HepG2 (cell line): Measurements from ENCODE around the gene KRTAP9-9.

Source experiments
- AGO1 ChIP-seq: fragments of 200-400 bp; formaldehyde crosslinking; IDR thresholded peaks from 2 replicates; pipeline ENCODE4 v1.6.1; 2017; ENCODE audit warnings: mild to moderate bottlenecking, low read depth, low read length, moderate library complexity; ENCODE audit not compliant: poor library complexity, severe bottlenecking
- BCLAF1 ChIP-seq: fragments of 450-650 bp; IDR thresholded peaks from 2 replicates; pipeline ENCODE4 v1.6.1; 2017; ENCODE audit warnings: mild to moderate bottlenecking
- CEBPB ChIP-seq: IDR thresholded peaks from 2 replicates; pipeline ENCODE4 v1.6.1; 2011; ENCODE audit warnings: low read depth, low read length, improper control_type of control experiment, borderline replicate concordance
- CTCF ChIP-seq: sonication (generic); formaldehyde crosslinking; IDR thresholded peaks from 2 replicates; pipeline ENCODE4 v1.5.0; 2020; ENCODE audit warnings: mild to moderate bottlenecking, missing genetic modification reagents, moderate library complexity
- EP300 ChIP-seq, 3 experiments: sonication (generic) in 1 of 3; formaldehyde crosslinking in 1 of 3; IDR thresholded peaks; 2 replicates each; pipeline versions ENCODE4 v1.5.1 to v1.6.1; 2011 to 2020; ENCODE audit warnings: low read depth in 2 of 3, low read length in 2 of 3, borderline replicate concordance in 1 of 3, improper control_type of control experiment in 1 of 3, mild to moderate bottlenecking in 1 of 3, missing genetic modification reagents in 1 of 3, moderate library complexity in 1 of 3
- GABPB1 ChIP-seq: IDR thresholded peaks from 2 replicates; pipeline ENCODE4 v1.6.1; 2016; ENCODE audit warnings: mild to moderate bottlenecking, missing genetic modification reagents, moderate library complexity, missing compliant biosample characterization
- HCFC1 ChIP-seq: fragments of 150-350 bp; IDR thresholded peaks from 2 replicates; pipeline ENCODE4 v1.6.1; 2014; ENCODE audit warnings: low read depth, low read length
- HMG20B ChIP-seq: conservative IDR thresholded peaks from 2 replicates; pipeline ENCODE4 v1.6.1; 2016; ENCODE audit warnings: missing genetic modification reagents, missing compliant biosample characterization
- MIER3 ChIP-seq: IDR thresholded peaks from 2 replicates; pipeline ENCODE4 v1.6.1; 2016; ENCODE audit warnings: missing compliant biosample characterization, borderline replicate concordance
- POLR2A ChIP-seq, 2 experiments: IDR thresholded peaks; 2 replicates each; pipeline ENCODE4 v1.6.1; 2011; ENCODE audit warnings: low read depth in 2 of 2, low read length in 2 of 2, mild to moderate bottlenecking in 1 of 2, moderate library complexity in 1 of 2; ENCODE audit not compliant: insufficient read depth in 1 of 2
- RERE ChIP-seq: IDR thresholded peaks from 2 replicates; pipeline ENCODE4 v1.6.1; 2016; ENCODE audit warnings: low read depth, missing genetic modification reagents, missing compliant biosample characterization
- ZBTB37 ChIP-seq: sonication (generic); formaldehyde crosslinking; IDR thresholded peaks from 2 replicates; pipeline ENCODE4 v1.4.0; 2020; ENCODE audit warnings: mild to moderate bottlenecking, missing genetic modification reagents
- ZNF776 ChIP-seq: sonication (generic); formaldehyde crosslinking; IDR thresholded peaks from 2 replicates; pipeline ENCODE4 v1.4.0; 2020; ENCODE audit warnings: mild to moderate bottlenecking, missing genetic modification reagents

GRCh38 chr17:41302981-41303380, 47.8 kb downstream of the KRTAP9-9 start:
- TF ChIP-seq CTCF (CRISPR knock-in tag) (no peak), AGO1 (no peak), MIER3 (CRISPR knock-in tag) (no peak), POLR2A (IDR thresholded peaks at IDR 0.05; ENCODE audit: insufficient read depth in 1 of 2, low read depth in 2 of 2, low read length in 2 of 2) (no peak), ZBTB37 (CRISPR knock-in tag) (no peak), BCLAF1 (no peak), HMG20B (CRISPR knock-in tag) (no peak), ZNF776 (CRISPR knock-in tag) (no peak), EP300 (IDR thresholded peaks at IDR 0.05; ENCODE audit: low read depth in 2 of 2, low read length in 2 of 2) (no peak), EP300 (CRISPR knock-in tag; IDR thresholded peaks at IDR 0.05; ENCODE audit: borderline replicate concordance) (no peak), GABPB1 (CRISPR knock-in tag) (no peak), RERE (CRISPR knock-in tag) (no peak), CEBPB (no peak), HCFC1 (no peak)
